C4-2B (cell line): ENCODE data around the gene CTSD.

Experiments used
- H3K27ac ChIP-seq: fragments of 450-650 bp; 2 replicates; pipeline ENCODE4 v1.5.1; 2017
- CTCF ChIP-seq: fragments of 450-650 bp; conservative IDR thresholded peaks from 2 replicates; pipeline ENCODE4 v1.5.1; 2017; ENCODE audit warnings: mild to moderate bottlenecking
- ZFX ChIP-seq: fragments of 450-650 bp; IDR thresholded peaks from 2 replicates; pipeline ENCODE4 v1.6.1; 2017

The CTSD gene

DNA sequence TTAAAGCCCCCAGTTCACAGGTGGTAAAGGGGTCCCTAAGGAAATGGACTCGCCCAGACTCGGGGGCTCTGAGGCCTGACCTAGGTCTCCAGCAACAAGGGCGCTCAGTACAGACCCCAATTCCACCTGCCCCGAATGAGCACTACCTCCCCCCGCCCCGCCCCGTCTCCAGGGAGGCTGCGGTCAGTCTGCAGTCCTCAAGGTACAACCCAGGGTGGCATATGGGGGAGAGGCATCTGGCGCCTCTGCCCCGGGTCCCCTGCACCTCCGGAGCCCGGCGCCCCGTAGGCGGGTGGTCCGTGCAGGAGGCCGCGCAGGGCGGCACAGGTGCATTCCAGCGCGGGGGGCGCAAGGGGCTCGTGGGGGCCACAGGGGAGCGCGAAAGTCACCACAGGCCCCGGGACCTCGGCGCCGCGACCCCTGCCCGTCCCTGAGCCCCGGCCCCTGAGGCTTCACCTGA lies 361 bp downstream of the CTSD start:
- H3K27ac ChIP-seq: peak overlapping the region; percentile 93
- no peak for TF ChIP-seq ZFX
- TF ChIP-seq CTCF: no peak

DNA sequence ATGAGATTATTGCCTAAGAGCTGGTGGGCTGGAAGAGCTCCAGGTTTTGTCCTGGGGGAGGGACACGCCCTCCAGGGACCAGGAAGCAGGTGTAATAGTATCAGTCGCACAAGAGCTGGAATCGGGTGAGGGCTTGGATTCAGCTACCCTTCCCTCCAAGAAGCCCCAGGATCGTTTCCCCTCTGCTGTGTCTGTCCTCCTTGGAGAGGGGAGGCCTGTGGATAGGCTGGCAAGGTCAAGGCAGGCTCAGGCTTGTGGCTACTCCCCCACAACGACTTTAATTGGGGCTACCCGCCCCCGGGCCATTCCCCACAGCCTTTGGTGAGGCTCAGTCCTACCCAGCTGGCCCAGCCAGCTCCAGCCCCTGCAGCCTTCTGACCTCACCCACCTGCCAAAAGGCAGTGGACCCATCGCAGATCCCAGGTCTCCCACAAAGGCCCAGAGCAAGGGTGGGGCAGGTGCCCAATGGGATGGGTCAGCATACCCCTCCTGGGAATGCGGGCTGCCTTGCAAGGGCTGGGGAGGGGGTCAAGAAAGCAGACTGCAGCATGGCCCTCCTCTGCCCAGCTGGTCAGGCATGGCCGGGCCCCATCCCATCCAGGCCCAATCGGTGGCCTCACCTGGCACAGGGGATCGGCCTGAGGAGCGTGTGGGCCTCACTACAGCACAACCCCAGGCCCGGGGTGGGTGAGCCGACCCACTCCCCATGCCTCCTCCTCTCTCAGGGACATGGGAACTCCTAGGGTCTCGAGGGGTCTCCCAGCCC lies 1.0 kb downstream of the CTSD start:
- H3K27ac ChIP-seq: peak overlapping the region; percentile 93
- TF ChIP-seq CTCF (no peak), ZFX (no peak)

DNA sequence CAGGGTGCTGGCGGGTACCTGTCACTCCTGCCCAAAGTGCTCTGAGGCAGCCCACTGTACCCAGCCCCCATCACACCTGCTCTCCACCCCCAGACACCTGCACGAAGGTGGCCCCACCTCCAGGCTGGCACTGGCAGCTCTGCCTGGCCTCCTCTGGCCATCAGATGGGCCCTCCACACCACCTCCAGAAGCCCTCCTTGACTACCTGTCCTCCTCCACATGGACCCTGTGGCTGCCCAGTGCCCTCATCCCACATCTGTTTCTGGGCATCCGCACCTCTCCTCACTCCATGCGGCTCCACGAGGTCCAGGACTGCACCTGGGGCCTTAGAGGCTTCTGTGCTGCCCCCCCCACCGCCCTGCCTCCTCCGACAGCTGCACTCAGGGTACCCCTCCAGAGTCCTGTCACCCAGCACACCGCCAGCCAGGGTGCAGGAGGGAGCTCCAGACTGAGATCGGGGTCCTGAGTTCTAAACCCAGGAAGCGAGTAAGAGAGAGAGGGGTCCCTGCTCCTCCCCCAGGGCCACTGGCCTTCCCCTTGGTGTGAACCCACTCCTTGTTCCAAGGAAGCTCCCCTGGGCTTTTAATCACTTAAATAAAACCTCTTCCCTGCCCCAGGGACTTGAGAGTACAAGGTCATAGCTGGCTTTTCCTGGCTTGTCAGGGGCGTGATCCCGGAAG lies 1.7 kb downstream of the CTSD start:
- no peak for TF ChIP-seq CTCF
- no peak for TF ChIP-seq ZFX
- H3K27ac ChIP-seq: peak overlapping the region; percentile 93

DNA sequence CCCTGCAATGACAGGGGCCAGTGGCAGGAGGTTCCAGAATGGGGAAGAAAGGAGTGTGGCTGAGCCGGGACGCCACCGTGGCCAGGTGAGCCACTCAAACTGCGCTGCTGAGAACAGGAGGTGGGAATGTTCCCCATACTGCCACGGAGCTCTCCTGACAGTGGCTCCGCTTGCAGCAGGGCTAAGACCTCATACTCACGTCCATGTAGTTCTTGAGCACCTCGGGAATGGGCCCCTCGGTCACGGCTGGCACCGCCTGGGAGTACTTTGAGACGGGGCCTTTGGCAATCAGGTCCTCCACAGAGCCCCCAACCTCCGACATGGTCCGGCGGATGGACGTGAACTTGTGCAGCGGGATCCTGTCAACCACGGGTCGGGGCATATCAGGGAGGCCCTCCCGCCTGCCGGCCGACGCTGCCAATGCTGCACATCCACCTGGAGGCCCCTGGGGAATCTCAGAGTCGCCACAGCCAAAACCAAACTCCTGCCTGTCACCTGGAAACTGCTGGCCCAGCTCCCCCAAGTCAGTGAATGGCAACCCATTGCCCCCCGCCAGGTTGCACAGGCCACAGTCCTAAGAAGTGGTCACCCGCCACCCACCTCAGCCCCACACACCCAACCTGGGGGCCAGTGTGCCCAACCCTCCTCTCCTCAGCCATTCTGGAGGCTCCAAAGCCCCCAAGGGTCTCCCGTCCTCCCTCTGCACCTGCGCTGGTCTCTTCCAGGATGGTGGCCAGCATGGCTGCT lies 2.4 kb downstream of the CTSD start:
- peak overlapping the region; percentile 93 for H3K27ac ChIP-seq

GRCh38 chr11:1760351-1761109 lies 3.2 kb downstream of the CTSD start:
- H3K27ac ChIP-seq: peak overlapping the region; percentile 8
- TF ChIP-seq ZFX: no peak
- TF ChIP-seq CTCF: no peak

More for the DNA sequence above, 2.4 kb downstream of the CTSD start:
- TF ChIP-seq ZFX (no peak), CTCF (no peak)

GRCh38 chr11:1759851-1760220 lies 3.9 kb downstream of the CTSD start:
- no peak overlapping the region for H3K27ac ChIP-seq
- TF ChIP-seq ZFX: no peak
- no peak for TF ChIP-seq CTCF
